GM18873 (cell line): ENCODE results near the gene THSD7B.
A peak's percentile ranks its signal among the peaks of the same experiment; 100 is the strongest.

Experiments used
- ATAC-seq: cut with Tn5 transposase; IDR thresholded peaks from one replicate; pipeline ENCODE4 v1.9.1; 2021; ENCODE audit warnings: mild to moderate bottlenecking, moderate library complexity, moderate number of reproducible peaks; ENCODE audit not compliant: unreplicated experiment, low FRiP score

The THSD7B gene

DNA sequence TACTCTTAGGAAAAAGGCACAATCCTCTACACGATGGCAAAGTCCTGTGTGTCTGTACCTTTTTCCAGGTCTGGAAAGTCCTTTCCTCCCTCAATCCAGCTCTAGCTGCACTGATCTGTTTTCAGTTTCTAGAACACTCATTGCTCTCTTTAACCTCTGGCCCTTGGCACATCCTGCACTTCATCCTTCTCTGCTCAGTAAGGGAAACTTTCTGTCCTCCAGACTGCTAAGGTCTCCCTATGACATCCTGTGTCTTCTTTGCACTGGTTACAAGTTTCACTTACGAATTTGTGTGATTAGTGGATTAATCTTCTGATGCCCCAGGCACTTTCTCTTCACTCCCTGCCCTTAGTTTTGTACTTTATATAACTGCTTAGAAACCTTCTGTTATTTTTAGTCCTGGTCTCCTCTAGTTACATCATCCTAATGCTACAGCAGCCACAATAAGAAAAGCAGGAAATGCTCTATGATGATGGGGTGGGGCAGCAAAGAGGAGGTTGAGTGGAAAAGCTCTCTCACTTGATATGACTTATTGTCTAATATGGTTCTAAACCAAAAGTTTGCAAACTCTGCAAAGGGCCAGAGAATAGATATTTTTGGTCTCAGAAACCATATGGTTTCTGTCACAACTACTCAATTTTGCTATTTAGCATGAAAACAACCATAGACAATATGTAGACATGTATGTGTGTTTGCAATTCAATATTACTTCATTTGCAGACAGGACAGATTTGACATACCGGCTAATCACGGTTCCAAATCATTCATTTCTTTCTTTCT, 568.2 kb downstream of the THSD7B start:
- ATAC-seq = no peak

DNA sequence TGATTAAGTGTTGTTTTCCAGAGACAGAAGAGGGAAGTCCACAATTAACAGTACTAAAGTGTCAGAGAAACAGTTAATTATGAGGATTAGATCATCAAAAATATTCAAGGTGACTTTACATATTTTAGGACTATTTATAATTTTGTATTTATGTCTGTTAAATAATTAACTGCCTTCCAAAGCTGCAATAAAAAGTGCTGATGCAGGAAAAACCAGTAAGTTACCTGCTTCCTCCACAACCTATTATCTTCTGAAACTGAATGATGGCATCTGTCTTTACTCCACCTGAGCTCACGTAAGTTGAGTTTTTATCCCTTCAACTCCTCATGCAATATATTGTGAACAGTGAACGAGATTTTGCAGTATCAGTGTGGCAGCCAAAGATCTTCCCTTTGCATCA, 570.7 kb downstream of the THSD7B start:
- no peak for ATAC-seq

DNA sequence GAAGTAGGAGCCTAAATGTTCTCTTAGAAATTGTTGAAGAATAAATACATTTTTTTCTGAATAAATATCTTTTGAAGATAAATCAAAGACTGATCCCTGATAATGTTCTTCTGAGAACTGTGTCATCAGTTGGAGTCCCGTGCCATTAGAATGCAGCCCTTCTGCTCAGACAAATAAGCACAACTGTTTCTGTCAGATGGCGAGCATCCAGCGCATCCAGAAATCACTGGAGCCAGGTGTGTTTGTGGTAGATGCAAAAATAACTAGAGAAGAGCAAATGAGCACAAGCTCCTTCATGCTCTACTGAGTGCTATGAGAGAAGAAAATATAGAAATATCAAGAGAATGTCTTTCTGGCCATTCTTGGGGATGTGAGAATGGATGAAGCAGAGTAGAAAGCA, 573.7 kb downstream of the THSD7B start:
- ATAC-seq = no peak

DNA sequence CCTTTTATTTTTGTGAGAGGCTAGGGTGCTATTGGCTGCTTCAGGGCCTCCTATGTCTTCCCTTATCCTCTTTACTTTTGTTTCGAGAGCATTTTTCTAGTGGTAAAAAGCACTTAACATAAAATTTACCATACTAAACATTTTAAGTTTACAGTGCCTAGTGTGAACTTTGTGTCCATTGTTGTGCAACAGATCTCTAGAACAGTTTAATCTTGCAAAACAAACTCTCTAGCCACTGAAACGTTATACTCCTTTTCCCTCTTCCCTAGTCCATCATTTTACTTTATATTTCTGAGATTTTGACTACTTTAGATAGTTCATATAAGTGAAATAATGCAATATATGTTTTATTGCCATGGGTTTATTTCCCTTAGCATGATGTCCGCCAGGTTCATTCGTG, 580.6 kb downstream of the THSD7B start:
- ATAC-seq = no peak

DNA sequence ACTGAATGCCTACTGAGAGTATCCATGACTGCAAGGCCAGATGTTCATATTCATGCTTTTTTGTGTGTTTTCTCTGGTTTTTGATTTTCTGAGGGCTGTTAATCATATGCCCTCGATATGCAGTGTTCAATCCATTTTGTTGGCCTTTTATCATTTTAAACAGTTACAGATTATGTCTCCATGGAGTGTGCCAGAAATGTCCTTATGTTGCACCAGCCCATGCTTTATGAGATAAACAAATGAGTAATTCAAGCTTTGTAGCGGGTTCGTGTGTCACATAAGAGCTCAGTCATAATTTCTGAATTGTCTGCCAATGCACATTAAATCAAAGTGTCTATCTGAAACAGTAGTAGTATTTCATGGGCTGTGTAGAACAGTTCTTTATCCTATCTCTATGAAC, 583.0 kb downstream of the THSD7B start:
- ATAC-seq = no peak

DNA sequence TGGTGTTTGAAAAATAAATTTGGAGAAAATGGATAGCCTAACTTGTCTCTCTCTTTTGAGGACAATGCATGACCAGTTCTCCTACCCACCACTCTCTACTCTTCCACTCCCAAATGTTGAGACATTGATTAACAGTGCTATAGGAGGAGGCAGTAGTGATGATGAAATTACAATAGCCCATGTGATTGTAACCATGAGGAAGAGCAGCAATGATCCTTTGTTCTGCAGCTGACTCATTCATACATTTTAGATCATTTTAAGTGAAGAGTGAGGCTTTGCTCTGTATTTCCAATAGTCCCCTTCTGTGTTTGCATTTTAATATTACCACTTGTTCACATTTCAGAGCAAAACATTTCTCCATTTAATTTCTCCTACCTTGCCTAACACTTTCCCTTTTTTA, 592.3 kb downstream of the THSD7B start:
- no peak for ATAC-seq

DNA sequence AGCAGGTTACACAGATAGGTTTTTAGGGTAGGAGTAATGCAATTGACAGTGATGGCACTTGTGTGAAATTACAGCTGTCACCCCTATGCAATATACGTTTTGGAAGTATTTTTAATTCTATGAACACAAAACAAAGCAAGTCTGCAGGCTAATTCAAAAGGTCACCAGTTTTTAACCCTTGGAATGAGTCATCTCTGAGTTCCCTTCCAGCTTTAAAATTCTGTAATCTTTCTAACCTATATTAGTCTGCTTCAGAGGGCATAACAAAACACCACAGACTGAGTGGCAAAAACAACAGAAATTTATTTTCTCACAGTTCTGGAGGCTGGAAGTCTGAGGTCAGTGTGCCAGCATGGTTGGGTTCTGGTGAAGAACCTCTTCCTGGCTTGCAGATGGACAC, 602.0 kb downstream of the THSD7B start:
- no peak for ATAC-seq

DNA sequence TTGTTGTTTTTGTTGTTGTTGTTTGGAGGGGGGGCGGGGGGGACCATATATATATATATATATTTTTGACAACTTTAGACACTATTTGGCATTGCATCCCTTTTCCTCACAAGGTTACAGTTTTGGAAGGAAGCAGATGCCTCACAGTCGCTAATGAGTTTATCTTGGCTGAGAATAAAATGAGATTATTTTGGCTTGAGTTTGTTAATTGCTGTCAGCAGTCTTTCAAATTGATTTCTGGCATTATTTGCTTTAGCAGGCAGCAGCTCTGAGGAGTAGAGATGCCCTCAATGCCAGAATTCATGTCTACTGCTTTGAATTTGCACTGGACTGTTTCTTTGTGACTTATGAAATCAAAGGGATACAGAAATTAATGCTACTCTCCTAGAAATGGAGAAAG, 603.8 kb downstream of the THSD7B start:
- ATAC-seq = no peak

DNA sequence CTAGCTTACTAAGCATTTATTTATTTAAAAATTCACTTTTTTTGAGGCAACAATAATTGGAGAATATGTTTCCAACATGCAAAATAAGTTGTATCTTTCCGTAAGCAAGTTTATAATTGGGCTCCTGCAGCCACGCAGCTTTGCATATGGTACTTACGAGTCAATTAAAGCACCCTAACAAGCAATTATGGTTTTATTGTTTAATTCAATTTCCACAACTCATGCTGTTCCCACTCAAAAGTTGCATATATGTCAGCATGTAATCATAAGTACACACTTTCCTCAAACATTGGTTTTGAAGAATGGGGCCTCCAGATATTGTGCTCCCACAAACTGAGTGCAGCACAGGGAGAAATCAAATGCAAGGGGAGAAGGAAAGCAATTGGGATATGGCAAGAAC, 613.8 kb downstream of the THSD7B start:
- no peak for ATAC-seq

DNA sequence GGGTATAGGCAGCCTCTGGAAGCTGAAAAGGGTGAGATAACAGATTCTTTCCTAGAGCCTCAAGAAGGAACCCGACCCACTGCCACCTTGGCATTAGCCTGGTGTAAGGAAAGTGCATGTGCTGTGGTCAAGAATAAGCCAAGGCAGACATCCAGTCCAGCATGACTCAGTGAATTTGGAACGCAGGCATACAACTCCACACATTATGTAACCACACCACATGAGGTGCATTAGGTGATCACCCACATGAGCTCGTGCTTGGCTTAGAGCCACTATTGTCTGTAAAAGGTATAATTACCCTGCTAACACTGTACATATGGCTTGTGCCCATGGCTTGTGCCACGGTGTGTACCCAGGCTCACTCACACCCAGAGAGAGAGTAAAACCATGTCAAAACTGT, 615.3 kb downstream of the THSD7B start:
- ATAC-seq = no peak

DNA sequence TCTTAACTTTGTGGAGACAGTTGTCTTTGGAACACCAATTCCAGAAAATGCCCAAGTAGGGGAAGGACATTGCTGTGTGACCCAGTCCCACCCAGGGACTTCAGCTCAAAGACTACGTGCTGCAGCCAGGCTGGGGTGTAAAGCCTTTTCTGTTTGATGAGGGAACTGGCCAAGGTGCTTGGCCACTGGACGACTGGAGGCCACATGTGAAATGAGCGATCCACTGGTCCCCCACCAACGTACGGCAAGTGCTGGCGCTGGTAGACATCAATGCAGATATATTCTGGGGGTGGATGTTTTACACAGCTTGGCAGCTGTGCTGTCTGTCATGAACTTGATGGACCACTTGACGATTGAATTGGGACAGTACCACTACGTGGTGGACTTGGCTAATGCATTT, 616.4 kb downstream of the THSD7B start:
- ATAC-seq = no peak

DNA sequence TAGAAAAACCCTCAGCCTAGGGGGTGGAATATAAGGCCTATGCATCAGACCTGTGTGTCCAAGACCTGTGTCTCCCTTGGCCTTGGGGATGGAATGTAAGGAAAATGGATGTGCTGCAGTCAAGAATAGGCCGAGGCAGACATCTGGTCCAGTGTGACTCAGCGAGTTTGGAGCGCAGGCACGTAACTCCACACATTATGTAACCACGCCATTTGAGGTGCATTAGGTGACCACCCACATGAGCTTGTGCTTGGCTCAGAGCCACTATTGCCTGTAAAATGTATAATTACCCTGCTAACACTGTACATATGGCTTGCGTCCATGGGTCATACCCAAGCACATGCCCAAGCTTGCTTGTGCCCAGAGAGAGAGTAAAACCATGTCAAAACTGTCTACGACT, 618.0 kb downstream of the THSD7B start:
- ATAC-seq = no peak

DNA sequence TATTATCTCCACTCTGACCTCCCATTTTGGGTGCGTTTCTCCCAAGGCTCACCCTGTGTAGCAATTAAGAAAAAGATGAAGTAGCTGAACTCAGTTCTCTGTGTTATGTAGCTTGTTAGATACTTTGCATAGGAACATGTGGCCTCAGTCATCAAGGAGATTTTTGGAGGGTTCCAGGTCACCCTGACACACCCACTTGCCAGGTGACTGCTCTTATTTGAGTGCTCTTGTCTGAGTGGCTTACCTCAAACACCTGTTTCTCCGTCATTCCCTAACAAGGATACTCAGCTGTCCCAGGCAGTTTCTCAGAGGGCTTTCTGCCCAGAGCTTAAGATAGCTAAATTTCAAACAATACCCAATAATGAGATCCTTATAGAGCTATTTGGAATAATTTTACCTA, 621.7 kb downstream of the THSD7B start:
- no peak for ATAC-seq

DNA sequence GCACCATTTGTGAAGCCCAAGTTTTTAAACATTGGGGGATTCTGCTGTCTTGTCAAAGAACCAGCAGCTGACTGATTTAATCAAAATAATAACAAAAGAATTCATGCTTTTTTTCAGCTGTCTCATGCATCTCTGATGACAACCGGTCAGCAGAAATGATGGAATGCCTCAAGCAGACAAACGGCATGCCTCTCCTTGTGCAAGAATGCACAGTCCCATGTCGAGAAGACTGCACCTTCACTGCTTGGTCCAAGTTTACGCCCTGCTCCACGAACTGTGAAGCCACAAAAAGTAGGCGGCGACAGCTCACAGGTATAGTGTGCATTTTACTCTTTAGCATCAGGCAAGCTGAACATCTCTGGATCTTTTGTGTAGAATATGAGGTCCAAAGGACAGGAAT, 640.2 kb downstream of the THSD7B start:
- no peak for ATAC-seq

DNA sequence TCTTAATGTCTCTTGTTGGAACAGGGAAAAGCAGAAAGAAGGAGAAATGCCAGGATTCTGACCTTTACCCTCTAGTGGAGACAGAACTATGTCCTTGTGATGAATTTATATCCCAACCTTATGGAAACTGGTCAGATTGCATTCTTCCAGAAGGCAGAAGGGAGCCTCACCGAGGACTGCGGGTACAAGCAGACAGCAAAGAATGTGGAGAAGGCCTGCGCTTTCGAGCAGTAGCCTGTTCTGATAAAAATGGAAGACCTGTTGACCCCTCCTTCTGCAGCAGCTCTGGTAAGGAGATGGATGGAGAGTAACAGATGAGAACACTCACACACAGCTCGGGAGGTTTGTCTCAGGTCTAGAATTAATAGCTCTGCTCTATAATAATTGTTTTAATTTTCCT, 646.2 kb downstream of the THSD7B start:
- no peak for ATAC-seq

DNA sequence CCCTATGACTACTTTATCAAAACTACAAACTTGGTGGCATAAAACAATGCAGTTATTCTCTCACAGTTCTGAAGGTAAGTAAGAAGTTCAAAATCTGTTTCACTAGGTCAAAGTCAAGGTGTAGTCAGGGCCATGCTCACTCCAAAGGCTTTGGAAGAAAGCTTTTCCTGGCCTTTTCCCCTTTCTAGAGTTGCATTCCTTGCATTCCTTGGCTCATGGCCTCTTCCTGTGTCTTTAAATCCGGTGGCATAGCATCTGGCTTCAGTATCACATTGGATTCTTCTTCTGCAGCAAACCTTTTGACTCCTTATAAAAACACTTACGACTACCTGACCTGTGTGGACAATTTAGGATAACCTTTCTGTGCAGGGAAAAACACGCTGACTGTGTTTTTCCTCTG, 655.4 kb downstream of the THSD7B start:
- ATAC-seq = no peak

DNA sequence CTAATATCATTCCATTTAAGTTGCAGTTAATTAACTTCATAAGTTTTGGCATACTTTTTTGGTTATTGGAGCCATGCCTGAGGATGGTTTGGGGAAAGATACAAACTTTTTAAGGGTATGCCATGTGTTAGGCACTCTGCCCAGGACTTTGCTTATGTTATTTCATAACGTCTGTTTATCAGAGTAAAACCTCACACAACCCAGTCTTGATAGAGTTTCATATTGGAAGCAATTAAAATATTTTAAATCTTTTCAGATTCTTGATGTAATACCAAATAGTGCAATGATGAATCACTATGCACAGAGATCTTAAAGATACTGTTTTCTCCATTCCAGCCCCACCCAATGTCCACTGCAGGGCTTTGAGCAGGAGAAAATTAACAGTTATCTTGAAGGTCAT, 669.8 kb downstream of the THSD7B start:
- no peak for ATAC-seq

DNA sequence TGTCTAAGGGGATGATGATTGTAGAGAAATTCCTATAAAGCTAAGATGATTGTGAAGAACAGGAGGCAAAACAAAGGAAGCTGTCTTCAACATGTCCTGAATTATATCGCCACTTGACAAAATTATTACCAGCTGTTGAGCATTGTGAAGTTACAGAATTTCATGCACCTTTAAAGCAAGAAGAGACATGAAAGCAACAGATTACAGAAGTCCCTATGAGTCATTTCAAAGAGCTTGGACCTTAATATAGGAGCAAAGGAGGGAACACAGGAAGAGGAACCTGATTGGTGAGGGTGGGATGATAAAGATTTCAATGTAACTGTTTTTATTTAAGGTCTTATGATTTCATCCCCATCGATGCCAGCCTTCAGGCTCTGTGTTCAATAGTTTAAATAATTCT, 672.0 kb downstream of the THSD7B start:
- no peak for ATAC-seq

DNA sequence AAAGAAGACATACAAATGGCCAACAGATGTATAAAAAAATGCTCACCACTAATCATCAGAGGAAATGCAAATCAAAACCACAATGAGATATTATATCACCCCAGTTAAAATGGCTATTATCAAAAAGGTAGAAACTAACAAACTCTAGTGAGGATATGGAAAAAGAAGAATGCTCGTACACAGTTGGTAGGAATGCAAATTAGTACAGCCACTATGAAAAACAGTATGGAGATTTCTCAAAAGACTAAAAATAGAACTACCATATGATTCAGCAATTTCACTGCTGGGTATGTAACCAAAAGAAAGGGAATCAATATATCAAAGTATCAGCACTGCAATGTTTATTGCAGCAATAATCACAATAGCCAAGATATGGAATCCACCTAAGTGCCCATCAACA, 679.6 kb downstream of the THSD7B start:
- no peak for ATAC-seq

DNA sequence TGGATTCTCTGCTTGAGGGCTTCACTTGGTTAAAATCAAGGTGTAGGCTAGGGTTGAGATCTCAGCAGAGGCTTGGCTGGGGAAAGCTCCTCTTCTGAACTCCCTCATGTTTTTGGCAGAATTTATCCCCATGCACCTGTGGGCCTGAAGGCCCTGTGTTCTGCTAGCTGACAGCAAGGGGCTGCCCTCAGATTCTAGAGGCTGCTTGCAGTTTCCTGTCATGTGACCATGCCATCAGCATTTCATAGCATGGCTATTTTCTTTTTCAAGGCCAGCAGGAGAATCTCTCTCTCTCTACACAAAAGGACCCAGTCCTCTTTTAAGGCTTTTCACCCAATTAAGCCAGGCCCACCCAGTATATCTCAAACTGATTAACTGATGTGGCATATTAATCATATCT, 684.1 kb downstream of the THSD7B start:
- ATAC-seq = no peak

DNA sequence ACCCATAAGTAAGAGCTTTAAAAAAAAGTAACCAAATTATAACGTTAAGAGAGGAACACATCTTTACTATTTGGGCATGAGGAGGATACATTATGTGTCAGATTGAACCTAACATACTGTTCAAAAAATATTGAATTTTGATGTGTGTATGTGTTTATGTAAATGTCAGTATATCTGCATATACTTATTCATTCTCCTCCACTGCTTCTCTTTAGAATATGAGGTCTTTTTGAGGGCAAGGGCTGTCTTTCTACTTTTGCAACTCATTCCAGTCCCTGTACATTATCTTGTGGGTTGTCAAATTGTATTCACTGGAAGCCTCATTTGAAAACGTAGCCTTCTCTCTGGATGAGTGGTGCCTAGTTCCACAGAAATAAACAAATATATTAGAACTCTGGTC, 689.5 kb downstream of the THSD7B start:
- no peak for ATAC-seq

DNA sequence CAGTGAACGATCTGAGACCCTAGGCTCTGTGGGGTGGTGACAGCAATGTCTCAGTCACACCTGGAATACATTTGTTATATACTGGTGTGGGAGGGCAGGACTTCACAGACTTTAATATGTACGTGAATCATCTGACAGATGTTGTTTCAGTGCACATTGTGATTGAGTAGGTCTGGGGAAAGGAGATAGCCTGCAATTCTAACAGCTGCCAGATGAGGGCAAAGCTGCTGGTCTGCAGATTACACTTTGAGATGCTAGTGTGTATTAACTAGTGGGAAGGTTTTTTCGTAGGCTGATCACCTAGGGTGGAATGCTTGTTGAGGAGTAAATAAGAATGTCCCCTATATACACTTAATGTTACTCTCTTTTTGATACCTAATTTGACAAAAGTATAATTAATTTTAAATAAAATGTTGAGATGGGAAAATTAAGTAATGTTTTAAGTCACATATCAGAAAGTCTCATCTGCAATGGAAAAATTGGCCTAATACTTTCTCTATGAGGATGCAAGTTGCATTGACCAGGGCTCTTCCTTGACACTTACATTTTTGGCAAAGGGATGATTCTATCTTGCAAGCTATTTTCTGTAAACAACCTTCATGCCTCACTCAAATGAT, 702.0 kb downstream of the THSD7B start:
- peak; percentile 80 for ATAC-seq
